HG02840 (cell line): ENCODE data around the gene ZNF248.

ENCODE experiments used
- ATAC-seq: cut with Tn5 transposase; IDR thresholded peaks from one replicate; pipeline ENCODE4 v1.9.1; 2021; ENCODE audit warnings: mild to moderate bottlenecking, moderate library complexity, moderate number of reproducible peaks; ENCODE audit not compliant: unreplicated experiment, low FRiP score

Gene ZNF248

DNA sequence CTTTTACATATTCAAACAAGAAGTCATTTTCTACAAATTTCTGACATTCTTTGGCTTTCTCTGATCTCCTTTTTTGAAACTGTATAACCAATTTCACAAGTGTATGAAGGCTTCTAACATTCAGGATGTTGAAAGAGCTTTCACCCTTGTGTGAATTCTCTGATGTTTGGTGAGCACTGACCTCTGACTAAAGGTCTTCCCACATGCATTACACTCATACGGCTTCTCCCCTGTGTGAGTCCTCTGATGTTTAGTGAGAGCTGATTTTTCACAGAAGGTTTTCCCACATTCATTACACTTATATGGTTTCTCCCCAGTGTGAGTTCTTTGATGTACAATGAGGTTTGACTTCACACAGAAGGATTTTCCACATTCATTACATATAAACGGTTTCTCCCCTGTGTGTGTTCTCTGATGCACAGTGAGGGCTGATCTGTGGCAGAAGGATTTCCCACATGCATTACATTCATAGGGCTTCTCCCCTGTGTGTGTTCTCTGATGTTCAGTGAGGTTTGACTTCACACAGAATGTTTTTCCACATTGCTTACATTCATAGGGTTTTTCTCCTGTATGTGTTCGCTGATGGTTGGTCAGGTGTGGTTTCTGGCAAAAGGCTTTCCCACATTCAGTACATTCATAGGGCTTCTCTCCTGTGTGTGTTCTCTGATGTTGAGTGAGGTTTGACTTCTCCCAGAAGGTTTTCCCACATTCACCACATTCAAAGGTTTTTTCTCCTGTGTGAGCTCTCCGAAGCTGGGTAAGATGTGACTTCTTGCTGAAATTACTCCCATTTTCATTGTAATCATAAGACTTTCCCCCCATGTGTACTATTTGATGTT lies 25.7 kb downstream of the ZNF248 start:
- no peak for ATAC-seq

DNA sequence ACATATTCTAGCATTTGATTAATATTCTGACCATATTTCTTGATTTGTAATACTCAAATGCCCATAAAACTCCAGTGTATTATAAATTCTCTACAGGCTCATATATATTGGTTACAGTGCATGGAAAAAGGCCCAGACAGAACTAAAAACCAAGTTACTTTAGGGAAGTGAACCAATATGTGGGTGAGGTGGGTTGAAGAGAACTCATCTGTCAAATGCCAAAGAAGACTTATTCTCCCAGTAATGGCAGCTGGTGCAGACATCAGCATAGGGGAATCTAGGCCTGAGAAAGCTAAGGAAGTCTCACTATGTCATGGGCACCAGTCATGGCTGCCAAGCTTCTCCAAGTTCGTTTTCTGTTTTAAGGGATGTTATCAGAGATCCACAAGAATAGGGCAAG lies 30.6 kb downstream of the ZNF248 start:
- no peak for ATAC-seq

DNA sequence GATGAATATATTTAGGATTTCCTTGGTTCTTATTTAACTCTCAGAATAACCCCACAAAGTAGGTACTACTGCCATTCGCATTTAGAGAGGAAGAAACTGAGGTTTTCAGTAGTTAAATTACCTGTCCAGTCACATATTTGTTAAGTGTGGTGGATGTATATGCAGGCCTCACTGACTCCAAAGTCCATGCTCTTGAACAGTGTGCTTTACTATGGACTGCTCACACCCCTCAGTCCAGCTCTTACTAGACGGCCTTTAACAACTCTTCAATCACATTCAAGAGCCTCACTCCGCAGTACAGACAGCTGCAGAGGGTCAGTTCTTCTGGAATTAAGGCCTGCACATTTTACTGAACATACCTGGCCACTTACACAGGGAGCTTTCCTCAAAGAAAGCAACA lies 36.2 kb downstream of the ZNF248 start:
- ATAC-seq: no peak

DNA sequence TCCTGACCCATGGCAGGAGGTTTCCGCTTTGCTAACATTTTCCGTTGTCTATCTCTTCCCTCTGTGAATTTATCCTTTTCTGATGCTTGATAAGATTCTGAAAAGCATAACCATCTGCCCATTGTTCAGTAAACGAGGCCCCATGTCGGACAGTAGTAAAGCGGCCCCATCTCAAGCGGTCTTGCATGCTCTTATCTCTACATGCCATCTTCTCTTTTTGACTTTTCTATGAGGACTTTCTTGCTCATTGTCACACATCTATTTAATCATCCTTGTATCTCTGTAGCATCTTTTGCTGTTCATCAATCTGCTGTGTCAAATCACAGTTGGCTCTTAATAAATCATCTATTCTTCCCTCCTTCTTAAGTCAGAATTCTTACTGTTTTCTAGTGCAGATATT lies 37.6 kb downstream of the ZNF248 start:
- no peak for ATAC-seq

DNA sequence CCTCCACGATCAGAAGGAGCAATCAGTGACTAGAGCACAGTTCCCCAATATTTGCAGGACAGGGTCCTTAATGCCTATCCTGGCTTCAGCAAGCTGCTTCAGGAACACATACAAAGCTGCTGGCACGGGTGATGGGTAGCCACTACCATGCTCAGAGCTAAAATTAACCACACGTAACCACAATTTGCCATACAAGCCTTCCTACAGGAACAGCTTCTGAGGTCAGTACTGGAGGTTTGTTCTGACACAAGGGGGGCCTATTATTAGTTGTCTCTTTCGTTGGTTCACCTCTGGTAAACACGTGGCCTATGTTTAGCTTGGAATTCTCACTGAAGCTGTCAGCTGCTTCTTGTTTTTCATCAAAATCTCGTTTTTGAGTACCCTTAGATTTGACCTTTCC lies 41.1 kb downstream of the ZNF248 start:
- no peak for ATAC-seq

DNA sequence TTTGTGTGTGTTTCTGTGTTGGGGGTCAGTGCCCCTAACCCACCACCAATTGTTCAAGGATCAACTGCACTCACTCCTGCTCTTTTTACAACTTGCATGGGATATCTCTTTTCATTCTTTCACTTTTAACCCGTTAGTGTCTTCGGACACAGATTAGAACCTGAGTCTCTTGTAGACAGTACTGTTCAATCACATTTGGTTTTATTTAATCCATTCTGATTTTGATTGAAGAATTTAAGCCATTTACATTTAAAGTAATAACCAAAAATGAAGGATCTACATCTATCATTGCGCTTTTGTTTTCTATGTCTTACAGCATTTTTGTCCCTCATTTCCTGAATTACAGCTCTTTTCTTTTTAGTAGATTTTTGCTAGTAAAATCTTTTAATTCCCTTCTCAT lies 43.6 kb downstream of the ZNF248 start:
- ATAC-seq: no peak

DNA sequence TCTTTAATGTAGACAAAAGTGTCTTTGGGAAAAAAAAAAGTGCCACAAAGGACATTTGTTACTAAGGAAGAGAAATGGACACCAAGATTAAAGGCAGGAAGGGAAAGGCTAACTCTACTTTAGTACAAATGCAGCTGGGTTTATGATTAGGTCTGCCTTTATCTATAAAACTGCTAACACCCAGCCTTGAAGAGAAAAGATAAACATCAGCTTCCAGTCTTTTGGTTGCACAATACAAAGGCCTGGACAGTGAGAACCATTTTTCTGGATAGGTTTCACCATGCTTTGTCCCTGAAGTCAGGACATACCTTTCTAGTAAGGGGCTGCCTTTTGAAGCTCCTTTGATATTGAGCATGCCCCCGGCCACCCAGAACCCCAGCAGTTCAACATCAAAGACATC lies 45.1 kb downstream of the ZNF248 start:
- ATAC-seq: no peak

DNA sequence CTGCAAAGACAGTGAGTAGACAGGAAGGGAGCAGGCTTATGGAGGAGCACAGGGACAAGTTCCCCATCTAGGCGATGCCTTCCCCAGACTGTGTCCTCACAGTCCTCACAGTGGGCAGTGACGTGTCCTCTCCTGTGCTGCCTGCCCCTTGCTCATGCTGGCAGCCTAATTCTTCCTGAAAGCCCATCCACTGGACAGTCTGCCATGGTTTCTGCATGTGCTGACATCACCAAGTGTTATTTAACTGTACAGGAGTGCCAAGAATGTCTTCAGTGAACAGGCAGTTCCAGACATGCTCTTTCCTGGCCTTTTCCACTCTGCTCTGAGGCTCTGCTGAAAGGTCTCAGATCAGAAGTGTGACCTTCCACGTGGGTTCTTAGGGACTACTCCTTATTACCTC lies 54.1 kb downstream of the ZNF248 start:
- no peak for ATAC-seq

DNA sequence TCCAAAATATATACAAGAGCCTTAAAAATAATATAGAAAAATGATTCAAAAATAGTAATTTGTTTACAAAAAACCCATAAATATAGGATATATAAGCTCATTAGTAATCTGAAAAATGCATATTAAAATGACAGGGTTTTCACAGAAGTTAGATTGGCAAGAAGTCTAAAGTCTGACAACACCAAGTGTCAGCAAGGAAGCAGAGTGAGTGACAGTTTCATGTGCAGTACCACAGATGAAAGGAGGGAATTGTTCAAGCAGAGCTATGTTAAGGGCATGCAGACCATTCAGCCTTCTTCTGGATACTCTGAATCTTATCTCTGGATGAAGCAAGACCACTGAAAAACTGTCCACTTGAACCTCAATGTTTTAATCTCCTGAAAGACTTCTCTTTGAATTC lies 55.9 kb downstream of the ZNF248 start:
- no peak for ATAC-seq

DNA sequence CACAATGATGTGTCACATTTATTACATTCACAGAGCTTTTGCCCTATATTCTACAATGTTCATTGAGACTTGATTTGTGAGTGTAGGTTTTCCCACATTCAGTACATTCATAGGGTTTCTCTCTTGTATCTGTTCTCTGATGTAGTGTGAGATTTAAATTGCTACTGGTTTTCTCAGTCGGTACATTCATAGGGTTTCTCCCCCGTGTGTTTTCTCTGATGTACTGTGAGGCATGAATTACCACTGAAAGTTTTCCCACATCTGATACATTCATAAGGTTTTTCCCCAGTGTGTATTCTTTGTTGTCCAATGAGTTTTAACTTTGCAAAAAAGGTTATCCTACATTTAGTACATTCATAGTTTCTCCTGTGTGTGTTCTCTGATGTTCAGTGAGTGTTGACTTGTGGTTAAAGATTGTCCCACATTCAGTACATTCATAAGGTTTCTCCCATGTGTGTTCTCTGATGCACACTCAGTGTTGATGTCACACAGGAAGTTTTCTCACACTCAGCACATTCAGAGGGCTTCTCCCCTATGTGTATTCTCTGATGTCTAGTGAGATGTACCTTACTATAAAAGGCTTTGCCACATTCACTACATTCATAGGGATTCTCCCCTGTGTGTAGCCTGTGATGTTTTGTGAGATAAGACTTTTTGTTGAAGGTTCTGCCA lies 63.0 kb downstream of the ZNF248 start:
- ATAC-seq: no peak

DNA sequence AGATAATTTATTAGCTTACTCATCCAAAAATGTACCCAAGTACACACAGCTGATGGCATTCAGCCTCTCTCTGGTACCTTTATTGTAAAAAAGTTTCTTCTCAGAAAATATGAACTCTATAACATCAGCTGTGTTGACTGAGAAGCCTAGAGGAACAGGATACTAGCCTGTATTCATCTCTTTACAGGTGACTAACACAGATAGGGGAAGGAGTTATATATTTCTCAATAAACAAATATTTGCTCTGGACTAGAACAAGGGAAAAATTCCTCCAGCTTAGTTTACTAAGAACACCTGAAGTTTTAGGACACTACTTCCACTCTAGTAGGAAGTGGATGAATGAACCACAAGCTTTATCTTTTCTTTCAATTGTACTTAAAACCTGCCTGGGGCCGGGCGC lies 67.8 kb downstream of the ZNF248 start:
- ATAC-seq: no peak

DNA sequence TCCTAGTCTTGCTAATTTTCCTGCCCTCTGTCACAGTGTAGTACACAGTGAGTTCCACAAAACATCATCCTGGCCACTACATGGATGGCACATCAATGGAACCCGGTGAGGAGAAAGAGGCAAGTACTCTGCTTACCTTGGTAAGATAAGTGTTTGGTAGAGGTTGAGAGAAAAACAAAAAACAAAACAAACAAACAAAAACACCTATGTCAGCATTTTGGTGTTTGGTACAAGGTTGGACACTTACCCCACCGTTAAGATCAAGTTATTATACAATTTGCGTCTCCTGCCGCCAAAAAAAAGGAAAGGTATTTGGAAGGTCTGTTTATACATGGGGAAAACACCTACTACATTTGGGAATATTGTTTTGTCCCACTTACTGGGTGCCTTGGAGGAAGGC lies 72.7 kb downstream of the ZNF248 start:
- no peak for ATAC-seq

DNA sequence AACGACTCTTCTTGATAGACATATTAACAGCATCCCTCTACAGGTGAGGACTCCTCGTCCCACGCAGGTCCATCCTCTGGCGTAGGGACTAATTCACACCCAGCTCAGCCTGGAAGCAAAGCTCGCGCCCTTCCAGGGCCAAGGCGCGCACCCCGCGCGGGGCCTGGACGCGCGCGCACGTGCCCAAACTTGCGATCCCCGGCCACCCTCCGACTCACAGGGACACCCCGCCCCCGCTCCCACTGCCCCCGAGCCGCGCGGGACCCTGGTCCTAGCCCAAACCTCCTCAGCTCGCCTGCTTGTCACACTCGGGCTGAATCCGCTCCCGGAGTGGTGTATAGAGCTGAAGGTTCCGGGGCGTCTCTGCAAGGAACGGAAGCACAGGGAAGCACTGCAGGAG lies 76.9 kb downstream of the ZNF248 start:
- ATAC-seq: no peak

DNA sequence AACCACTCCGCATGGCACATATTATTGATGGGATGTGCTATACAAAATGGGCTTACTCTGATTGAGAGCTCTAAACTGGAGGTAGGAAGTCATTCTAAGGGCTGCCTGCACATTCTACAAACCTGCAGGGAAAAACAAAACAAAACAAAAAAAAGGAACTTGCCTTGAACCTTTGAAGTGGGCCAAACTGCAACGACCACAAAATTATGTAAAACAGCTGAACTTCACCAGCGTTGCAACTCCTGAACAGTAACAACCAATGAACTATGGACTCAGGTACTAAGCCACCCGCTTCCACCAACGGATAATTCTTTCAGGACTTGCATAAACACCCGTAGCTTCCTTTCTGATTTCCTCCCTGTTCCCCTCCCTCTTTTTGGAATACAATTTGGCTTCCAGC lies 80.4 kb downstream of the ZNF248 start:
- ATAC-seq: no peak

DNA sequence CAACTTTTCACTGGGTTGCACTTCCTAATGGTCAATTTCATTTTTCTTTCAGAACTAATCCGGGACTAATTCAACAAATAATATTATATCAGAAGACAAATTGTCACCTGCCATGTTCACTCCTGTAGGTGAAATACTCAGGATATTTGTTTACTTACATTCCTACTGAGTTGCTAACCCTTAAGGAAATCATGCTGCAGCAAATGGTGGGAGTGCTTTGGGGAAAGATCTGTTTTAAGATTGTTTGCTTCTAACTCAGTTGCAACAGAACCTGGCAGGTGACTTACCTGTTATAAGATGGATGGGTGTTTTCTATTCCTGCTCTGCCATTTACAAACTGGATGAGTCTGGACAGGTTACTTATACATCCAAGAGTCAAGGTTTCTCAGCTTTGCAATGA lies 81.8 kb downstream of the ZNF248 start:
- ATAC-seq: no peak

DNA sequence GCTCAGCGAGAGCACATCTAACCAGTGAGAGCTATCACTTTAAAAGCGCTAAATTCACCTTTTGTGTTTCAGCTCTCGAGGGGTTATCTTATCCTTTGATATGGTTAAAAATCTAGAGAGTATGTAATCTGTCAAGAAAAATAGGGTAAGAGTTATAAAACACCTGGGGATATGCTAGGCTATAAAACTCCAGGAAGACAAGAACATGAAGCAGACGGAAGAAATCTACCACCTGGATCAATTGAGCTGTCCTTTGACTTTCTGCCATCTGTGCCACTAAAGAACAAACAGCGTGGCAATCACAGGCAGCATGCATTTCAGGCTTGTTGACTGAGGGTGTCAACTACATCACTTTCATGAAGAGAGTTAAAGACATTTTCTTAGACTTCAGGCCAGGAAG lies 83.1 kb downstream of the ZNF248 start:
- no peak for ATAC-seq

DNA sequence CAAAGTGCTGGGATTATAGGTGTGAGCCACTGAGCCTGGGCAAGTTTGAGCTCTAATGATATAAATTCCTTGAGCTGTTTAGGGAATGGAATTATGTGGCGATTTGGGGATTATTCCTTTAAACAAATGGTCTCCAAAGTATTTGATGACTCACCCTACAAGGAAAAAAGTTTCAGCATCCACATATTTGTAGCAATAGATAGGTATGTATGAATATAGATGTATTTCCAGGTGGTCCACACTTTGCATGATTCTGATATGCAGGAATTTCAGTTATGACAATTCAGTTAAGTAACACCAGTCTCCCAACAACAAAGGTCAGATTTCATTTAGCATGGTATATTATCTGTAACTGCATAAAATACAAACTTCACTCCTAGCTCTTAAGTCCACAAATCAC lies 92.2 kb downstream of the ZNF248 start:
- ATAC-seq: no peak

DNA sequence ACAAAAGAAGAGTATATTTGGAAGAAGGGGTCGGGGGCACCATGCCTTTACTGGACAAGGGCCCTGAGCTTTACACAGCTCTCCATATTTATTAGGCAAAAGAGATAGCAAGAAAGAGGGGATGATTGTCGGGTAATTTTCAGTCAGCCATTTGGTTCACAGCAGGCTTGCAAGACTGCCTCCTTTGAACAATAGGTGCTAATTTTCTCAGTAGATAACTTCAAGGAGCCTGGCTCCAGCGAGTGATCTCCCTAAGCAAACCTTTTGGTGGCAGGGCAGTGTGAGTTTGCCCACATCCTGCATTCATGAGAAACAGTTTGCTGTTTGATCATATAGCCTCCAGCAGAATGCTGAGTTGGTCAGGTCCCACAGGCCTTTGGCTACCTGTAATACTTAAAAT lies 94.3 kb downstream of the ZNF248 start:
- no peak for ATAC-seq

DNA sequence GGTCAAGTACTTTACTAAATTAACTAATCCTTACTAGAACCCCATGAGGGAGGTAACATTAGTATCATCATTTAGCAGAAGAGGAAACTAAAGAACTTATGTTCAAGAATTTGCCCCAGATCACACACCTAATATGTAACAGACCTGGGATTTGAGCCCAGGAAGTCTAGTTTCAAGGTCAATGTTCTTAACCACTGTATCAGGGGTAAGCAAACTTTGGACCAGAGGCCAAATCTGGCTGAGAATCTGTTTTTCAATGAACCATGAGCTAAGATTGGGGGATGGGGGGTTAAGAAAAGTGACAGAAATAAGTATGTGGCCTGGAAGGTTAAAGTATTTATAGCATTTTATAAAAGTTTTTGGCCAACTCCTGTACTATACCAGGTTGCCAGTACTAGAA lies 95.1 kb downstream of the ZNF248 start:
- ATAC-seq: no peak

DNA sequence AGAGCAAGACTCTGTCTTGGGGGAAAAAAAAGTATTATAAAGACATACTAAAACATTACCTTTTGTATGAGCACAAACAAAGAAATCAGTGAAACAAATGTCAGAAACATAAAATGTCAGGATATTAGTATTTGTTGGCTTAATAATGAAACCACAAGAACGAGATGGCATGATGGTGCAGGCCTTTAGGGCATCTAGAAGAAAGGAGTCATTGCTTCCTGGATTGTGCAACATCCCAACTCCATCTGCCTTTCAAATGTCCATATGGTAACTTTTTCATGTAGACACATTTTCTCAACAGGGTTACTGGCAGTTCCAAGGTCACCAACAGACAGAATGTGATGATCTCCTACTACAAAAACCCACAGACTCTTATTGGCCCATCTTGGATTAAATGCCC lies 96.6 kb downstream of the ZNF248 start:
- no peak for ATAC-seq

DNA sequence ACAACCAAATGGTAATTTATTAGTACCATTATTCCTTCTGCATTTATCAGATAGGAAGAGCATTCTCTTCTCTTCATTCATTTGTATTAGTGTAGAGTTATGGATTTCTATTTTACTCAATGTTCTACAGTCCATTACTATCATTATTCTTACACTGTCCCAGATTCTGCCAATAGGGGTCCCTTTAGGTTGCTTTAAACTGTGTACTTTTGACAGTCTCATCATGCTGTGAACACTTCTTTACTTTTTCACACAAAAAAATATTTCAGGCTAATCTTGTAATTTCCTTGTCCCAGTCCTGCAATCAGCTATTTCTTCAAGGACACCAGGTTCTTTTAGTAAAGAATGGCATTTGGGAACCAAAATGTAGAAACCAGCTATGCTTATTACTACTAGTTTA lies 99.3 kb downstream of the ZNF248 start:
- ATAC-seq: no peak
